RWPE1 (cell line): Measurements from ENCODE around the gene NSUN5.

Source experiments
- CTCF ChIA-PET: fragments of 350-600 bp; sonication (Branson Sonifier 250); formaldehyde crosslinking; extraction: SDS; loops from one replicate; lab custom pipeline; 2021; lab: Yijun Ruan, JAX
- POLR2A ChIA-PET: fragments of 400-600 bp; formaldehyde crosslinking; extraction: SDS; loops from one replicate; lab custom pipeline; 2020; ENCODE audit warnings: antibody characterized with exemption; ENCODE audit not compliant: low non-redundant PET; lab: Yijun Ruan, JAX
- DNase-seq: peaks from one replicate; pipeline ENCODE4 v3.0.0; 2012; ENCODE audit warnings: low spot score
- H3K27ac ChIP-seq: fragments of 450-650 bp; 2 replicates; pipeline ENCODE4 v1.5.1; 2017
- TF ChIP-seq, protein P1 (sequence below): fragments of 450-650 bp; conservative IDR thresholded peaks from 2 replicates; pipeline ENCODE4 v1.5.1; 2017; ENCODE audit warnings: low read depth, mild to moderate bottlenecking

The NSUN5 gene

DNA sequence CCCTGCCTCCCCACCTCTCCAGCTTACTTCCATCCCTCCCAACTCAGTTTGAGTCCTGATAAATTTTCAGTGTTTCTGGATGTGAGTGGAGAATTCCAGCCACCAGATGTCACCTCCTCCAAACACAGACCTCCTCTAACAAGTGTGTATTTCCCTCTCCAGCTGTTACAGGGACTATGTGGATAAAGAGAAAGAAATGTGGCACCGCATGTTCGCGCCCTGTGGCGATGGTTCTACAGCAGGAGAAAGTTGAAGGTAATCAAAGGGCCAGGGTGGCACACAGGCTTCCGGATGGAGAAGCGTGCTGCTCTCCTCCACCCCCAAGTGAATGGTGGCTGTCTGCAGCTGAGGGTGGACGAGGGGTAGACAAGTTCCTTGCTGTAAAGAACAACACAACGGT lies 34.0 kb upstream of the NSUN5 start:
- POLR2A ChIA-PET = interaction anchor here (0.6 kb wide), 1 partner anchor 20 kb away, joined by 7 read pairs; no protein-coding TSS in a partner anchor
- H3K27ac ChIP-seq = no peak overlapping the region
- CTCF ChIA-PET = interaction anchor here (0.6 to 1.4 kb wide), 7 partner anchors 10 to 392 kb away, joined by 3 to 9 read pairs (median 5); no protein-coding TSS in a partner anchor
- DNase-seq = peak; percentile 35
- TF ChIP-seq, protein P1, sequence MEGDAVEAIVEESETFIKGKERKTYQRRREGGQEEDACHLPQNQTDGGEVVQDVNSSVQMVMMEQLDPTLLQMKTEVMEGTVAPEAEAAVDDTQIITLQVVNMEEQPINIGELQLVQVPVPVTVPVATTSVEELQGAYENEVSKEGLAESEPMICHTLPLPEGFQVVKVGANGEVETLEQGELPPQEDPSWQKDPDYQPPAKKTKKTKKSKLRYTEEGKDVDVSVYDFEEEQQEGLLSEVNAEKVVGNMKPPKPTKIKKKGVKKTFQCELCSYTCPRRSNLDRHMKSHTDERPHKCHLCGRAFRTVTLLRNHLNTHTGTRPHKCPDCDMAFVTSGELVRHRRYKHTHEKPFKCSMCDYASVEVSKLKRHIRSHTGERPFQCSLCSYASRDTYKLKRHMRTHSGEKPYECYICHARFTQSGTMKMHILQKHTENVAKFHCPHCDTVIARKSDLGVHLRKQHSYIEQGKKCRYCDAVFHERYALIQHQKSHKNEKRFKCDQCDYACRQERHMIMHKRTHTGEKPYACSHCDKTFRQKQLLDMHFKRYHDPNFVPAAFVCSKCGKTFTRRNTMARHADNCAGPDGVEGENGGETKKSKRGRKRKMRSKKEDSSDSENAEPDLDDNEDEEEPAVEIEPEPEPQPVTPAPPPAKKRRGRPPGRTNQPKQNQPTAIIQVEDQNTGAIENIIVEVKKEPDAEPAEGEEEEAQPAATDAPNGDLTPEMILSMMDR = peak; percentile 50

DNA sequence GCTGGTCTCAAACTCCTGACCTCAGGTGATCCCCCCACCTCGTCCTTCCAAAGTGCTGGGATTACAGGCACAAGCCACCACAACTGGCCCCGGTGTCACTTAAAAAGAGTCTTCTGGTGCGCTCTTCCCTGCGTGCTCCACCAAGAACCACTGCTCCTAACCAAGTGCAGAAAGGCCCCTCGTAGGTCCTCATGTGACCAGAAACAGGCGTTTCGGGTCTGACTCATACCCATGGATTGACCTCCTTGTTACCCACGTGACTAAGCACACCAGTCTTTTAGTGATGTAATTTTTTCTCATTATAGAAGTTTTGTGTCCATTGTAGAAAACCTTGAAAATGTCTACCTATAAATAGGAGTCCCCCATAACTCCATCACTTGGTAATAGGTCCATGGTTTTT lies 33.3 kb upstream of the NSUN5 start:
- CTCF ChIA-PET = interaction anchor here (0.6 to 1.4 kb wide), 4 partner anchors 9 to 45 kb away, joined by 3 to 9 read pairs (median 6); no protein-coding TSS in a partner anchor
- TF ChIP-seq, protein P1 = no peak
- POLR2A ChIA-PET = no interaction called here
- peak; percentile 77 for DNase-seq
- H3K27ac ChIP-seq = no peak overlapping the region

DNA sequence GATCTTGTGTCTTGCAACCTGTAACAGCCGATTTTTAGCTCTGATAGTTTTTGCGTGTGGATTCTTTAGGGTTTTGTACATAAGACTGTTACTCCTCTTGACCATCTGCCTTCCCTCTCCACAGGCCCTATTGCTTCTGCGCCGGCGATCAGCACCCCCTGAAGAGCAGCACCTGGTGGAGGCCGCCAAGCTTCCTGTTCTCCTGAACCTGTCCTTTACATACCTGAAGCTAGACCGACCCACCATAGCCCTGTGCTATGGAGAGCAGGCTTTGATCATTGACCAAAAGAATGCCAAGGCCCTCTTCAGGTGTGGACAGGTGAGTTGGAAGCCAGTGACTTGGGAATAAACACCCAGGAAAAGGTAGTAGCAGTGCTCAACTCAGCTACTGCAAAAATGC lies 31.9 kb upstream of the NSUN5 start:
- TF ChIP-seq, protein P1 = no peak
- no peak for DNase-seq
- ChIA-PET POLR2A (interaction anchor here (0.7 kb wide), 1 partner anchor 10 kb away, joined by 8 read pairs; no protein-coding TSS in a partner anchor), CTCF (interaction anchor here (0.7 kb wide), 1 partner anchor 26 kb away, joined by 5 read pairs; no protein-coding TSS in a partner anchor)
- H3K27ac ChIP-seq = no peak overlapping the region

GRCh38 chr7:73338321-73338720 lies 29.7 kb upstream of the NSUN5 start:
- ChIA-PET POLR2A (no interaction called here), CTCF (no interaction called here)
- no peak for DNase-seq
- no peak overlapping the region for H3K27ac ChIP-seq
- TF ChIP-seq, protein P1 = no peak

- TF ChIP-seq, protein P1 = no peak
- DNase-seq = no peak
- ChIA-PET POLR2A (no interaction called here), CTCF (interaction anchor here (0.6 to 0.7 kb wide), 2 partner anchors 10 to 53 kb away, joined by 3 read pairs; no protein-coding TSS in a partner anchor)
- H3K27ac ChIP-seq = no peak overlapping the region
These were observed 23.8 kb upstream of the NSUN5 start for GRCh38 chr7:73332447-73332846.

DNA sequence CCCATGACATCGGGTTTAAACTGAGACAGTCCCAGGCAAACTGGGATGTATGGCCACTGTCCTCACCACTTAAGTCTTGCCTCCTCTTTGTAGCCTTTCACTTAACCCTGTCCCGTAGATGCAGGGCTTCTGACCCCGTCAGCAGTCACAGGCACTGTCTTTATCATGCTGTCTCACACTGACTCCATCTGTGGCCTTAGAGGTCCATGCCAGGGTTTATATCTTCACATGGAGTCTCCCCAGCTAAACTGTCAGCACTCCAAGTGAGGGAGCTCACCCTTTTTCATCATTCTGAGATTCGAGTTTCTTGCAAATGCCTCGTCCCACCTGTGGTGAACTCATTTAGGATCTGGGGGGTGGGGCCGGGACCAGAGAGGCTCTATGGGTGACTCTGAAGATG lies 22.1 kb upstream of the NSUN5 start:
- ChIA-PET POLR2A (interaction anchor here (0.6 kb wide), 1 partner anchor 10 kb away, joined by 8 read pairs; no protein-coding TSS in a partner anchor), CTCF (no interaction called here)

More for the DNA sequence above, 22.1 kb upstream of the NSUN5 start:
- no peak overlapping the region for H3K27ac ChIP-seq
- no peak for DNase-seq
- TF ChIP-seq, protein P1 = no peak
